Measurements from ENCODE around the gene RIMBP2.
"Not testable (repeated sequence)": the region's sequence is repeated elsewhere in the genome, so short reads cannot be mapped to it uniquely, and the experiment has no call there.

The RIMBP2 gene

GRCh38 chr12:130602251-130602650 lies 113.8 kb downstream of the RIMBP2 start:
- DNase-seq (ENCODE audit: low read depth), result no peak

DNA sequence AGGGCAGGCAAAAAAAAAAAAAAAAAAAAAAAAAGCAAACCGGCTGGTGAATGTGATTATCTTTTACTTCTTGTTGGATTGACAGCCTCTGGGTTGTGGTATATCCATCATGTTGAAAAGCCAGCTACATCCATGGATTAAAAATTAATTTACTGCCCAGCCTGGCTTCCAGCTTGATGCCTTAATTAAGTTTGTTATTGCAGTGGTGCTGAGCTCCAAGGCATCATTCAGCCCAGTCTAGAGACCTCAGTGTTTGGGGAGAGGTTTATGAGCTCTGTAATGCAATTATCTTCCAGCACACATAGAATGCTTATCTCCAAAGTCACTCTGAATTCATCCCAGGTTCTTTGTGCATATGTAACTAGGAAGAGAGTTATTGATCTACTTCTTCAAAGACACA lies 114.8 kb downstream of the RIMBP2 start:
- DNase-seq (ENCODE audit: low read depth), result no peak

DNA sequence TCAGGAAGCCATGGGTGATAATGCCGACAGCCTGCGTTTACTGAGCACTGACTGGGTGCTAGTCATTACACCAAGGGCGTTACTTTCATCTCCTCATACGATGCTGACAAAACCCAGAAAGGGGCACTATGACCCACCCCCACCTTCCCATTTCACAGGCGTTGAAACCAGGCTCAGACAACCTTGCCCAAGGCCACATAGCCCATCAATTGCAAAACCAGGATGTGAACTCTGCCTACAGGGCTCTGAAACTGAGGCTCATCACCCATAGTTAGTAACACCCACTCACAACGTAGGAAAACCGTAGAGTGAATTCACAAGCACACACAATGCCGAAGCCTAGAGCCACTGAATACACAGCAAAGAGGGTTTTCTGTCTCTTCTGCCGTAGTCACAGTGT lies 119.9 kb downstream of the RIMBP2 start:
- no peak for DNase-seq (ENCODE audit: low read depth)

DNA sequence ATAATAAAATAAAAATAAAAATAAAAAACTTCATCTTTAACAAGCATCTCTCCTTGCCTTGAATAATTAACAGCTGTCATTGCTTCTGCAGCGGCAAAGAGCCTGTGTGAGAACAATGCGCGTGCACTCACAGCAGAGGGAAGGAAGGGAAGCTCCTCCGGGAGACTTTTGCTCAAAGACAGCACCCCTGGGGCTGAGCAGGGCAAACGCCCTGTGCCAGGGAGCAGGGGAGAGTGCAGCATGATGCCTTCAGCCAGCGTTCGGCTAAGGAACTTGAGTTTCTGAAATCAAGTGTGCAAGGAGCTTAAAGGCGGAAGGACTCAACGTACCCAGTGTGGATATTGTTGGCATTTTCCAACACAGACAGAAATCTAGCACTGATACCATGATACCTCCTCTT lies 120.5 kb downstream of the RIMBP2 start:
- DNase-seq (ENCODE audit: low read depth), result no peak

- DNase-seq (ENCODE audit: low read depth), result no peak
These were observed 123.0 kb downstream of the RIMBP2 start for GRCh38 chr12:130593056-130593455.

GRCh38 chr12:130592641-130593040 lies 123.5 kb downstream of the RIMBP2 start:
- DNase-seq (ENCODE audit: low read depth), result no peak

- DNase-seq (ENCODE audit: low read depth), result no peak
These were observed 124.4 kb downstream of the RIMBP2 start for GRCh38 chr12:130591736-130592135.

GRCh38 chr12:130590685-130591084 lies 125.4 kb downstream of the RIMBP2 start:
- no peak for DNase-seq (ENCODE audit: low read depth)

GRCh38 chr12:130589540-130590317 lies 126.4 kb downstream of the RIMBP2 start:
- no peak for DNase-seq (ENCODE audit: low read depth)

DNA sequence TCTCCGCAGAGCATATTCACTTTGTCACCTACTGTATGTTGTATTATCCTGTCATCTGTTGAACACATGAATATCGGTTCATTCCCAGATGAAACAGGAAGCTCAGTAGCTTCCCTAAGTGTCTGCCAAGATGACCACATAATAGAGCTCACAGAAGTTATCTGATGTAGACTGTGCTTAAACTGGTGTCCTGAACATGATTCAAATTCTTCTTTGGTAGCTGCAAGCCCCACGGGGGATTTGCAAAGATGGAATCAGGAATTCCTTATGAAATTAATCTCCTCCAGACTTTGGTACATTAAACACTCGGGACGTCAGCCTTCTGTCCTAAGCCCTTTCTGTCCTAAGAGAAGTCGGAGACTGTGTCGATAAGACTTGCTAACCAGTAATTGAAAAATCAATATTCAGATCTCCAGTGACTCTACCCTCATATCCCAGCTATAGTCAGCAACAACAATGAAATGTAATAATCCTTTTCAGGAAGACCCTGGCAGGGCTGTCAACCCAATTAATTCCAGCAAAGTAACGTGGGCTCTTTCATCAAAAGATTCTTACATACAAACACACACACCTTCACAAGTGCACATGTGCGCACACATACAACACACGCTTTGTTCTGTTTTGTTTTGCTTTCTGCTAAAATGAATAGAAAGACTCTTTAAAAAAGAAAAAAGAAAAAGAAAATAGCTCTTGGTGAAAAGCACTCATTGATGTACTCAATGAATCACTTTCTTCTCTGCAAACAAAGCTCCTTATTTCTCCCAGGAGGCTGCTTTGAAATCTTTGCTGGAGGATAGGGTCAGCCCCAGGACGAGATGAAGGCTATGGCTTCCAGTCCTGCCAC lies 127.2 kb downstream of the RIMBP2 start:
- no peak for DNase-seq (ENCODE audit: low read depth)

- DNase-seq (ENCODE audit: low read depth), result no peak
These were observed 128.1 kb downstream of the RIMBP2 start for GRCh38 chr12:130587966-130588365.

- not testable (repeated sequence) for DNase-seq (ENCODE audit: low read depth)
These were observed 131.6 kb downstream of the RIMBP2 start for GRCh38 chr12:130584475-130584874.

GRCh38 chr12:130583800-130584199 lies 132.3 kb downstream of the RIMBP2 start:
- no peak for DNase-seq (ENCODE audit: low read depth)

GRCh38 chr12:130583317-130583716 lies 132.8 kb downstream of the RIMBP2 start:
- no peak for DNase-seq (ENCODE audit: low read depth)

- DNase-seq (ENCODE audit: low read depth), result no peak
These were observed 133.8 kb downstream of the RIMBP2 start for GRCh38 chr12:130582286-130582685.

DNA sequence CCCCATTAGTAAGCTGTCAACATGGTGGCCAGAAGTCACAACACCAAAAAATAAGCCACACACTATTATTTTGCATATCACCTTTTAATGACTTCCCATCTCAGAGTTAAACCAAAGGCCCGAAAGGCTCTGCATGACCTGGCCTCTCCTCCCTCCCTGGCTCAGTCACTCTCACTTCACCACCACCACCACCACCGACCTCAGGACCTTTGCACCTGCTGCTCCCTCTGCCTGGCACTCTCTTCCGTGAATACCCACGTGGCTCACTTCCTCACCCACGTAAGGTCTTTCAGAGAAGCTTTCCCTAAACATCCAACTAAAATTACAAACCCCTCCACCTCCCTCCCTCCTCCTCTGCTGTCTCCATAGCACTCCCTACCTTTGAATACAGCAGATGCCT lies 134.3 kb downstream of the RIMBP2 start:
- no peak for DNase-seq (ENCODE audit: low read depth)

DNA sequence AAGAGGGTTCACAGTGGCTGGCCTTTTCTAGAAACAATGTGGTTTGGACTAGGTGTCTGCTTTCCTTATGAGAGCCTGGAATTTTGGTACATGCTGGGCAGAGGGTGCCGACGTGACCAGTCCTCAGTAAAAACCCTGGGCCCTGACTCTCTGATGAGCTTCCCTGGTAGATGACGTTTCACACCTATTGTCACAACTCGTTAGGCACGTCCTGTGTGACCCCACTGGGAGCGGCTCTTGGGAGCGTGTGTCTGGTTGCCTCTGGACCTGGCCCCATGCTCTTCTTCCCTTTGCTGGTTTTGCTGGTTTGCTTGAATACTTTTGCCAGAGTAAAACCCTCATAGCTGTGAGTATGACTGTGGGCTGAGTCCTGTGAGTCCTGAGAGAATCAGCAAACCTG lies 136.9 kb downstream of the RIMBP2 start:
- no peak for DNase-seq (ENCODE audit: low read depth)

- DNase-seq (ENCODE audit: low read depth), result no peak
These were observed 138.7 kb downstream of the RIMBP2 start for GRCh38 chr12:130577351-130577750.

- no peak for DNase-seq (ENCODE audit: low read depth)
These were observed 139.7 kb downstream of the RIMBP2 start for GRCh38 chr12:130576371-130576816.

DNA sequence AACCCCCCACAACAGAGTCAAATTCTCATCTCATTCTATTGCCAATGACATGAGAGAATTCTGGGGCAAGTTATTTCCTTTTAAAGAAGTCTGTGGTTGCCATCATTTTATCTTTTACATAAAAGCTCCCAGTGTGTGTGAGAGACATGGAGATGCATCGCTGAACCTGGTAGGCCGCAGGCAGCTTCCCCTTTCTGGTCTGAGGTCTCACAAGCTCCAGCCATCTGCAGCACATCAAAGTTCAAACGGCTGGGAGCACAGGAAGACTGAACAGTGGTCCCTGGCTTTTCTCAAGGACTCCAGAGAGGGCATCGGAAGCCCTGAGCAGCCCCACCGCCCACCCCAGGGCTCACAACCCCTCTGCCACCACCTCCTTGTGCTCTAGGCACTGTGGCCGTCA lies 141.7 kb downstream of the RIMBP2 start:
- DNase-seq (ENCODE audit: low read depth), result no peak

GRCh38 chr12:130573766-130574165 lies 142.3 kb downstream of the RIMBP2 start:
- no peak for DNase-seq (ENCODE audit: low read depth)

GRCh38 chr12:130573235-130573634 lies 142.9 kb downstream of the RIMBP2 start:
- DNase-seq (ENCODE audit: low read depth), result no peak

GRCh38 chr12:130572553-130572952 lies 143.5 kb downstream of the RIMBP2 start:
- DNase-seq (ENCODE audit: low read depth), result no peak
